ENCODE measurements around the gene CRACR2B.

The CRACR2B gene

GRCh38 chr11:802018-802617 lies 25.6 kb upstream of the CRACR2B start:
- peaks cover 6% of the 10 kb centered on the region for H3K4me1 Mint-ChIP-seq
- no peak overlapping the region for H3K27ac Mint-ChIP-seq
- TF ChIP-seq CTCF (IDR thresholded peaks at IDR 0.05), result no peak
- no peaks in the 10 kb centered on the region for H3K27me3 Mint-ChIP-seq (ENCODE audit: low read depth, poor library complexity)
- H3K9me3 Mint-ChIP-seq, result no peaks in the 10 kb centered on the region
- DNase-seq, result no peak
- no peaks in the 10 kb centered on the region for H3K36me3 Mint-ChIP-seq (ENCODE audit: low read depth)
- H3K4me3 Mint-ChIP-seq, result no peak overlapping the region

GRCh38 chr11:802693-803466 lies 24.8 kb upstream of the CRACR2B start:
- TF ChIP-seq CTCF (IDR thresholded peaks at IDR 0.05), result no peak
- no peaks in the 10 kb centered on the region for H3K27me3 Mint-ChIP-seq (ENCODE audit: low read depth, poor library complexity)
- DNase-seq, result no peak
- H3K36me3 Mint-ChIP-seq (ENCODE audit: low read depth), result no peaks in the 10 kb centered on the region
- no peaks in the 10 kb centered on the region for H3K9me3 Mint-ChIP-seq
- peak overlapping the region; percentile 58 for H3K4me3 Mint-ChIP-seq
- no peak overlapping the region for H3K27ac Mint-ChIP-seq
- peaks cover 8% of the 10 kb centered on the region for H3K4me1 Mint-ChIP-seq

- TF ChIP-seq CTCF (IDR thresholded peaks at IDR 0.05), result no peak
- DNase-seq, result no peak
- no peaks in the 10 kb centered on the region for H3K9me3 Mint-ChIP-seq
- H3K36me3 Mint-ChIP-seq (ENCODE audit: low read depth), result no peaks in the 10 kb centered on the region
- peak overlapping the region; percentile 78 for H3K4me3 Mint-ChIP-seq
- peaks cover 12% of the 10 kb centered on the region for H3K4me1 Mint-ChIP-seq
- no peak overlapping the region for H3K27ac Mint-ChIP-seq
- no peaks in the 10 kb centered on the region for H3K27me3 Mint-ChIP-seq (ENCODE audit: low read depth, poor library complexity)
Observed at GRCh38 chr11:803467-803742, 24.3 kb upstream of the CRACR2B start.

GRCh38 chr11:803770-804598 lies 23.7 kb upstream of the CRACR2B start:
- Mint-ChIP-seq H3K27me3 (ENCODE audit: low read depth, poor library complexity) (no peaks in the 10 kb centered on the region), H3K4me3 (peak overlapping the region; percentile 78), H3K4me1 (peaks cover 18% of the 10 kb centered on the region), H3K9me3 (no peaks in the 10 kb centered on the region), H3K36me3 (ENCODE audit: low read depth) (no peaks in the 10 kb centered on the region), H3K27ac (no peak overlapping the region)
- TF ChIP-seq CTCF (IDR thresholded peaks at IDR 0.05), result no peak
- DNase-seq, result peak; percentile 45

GRCh38 chr11:804599-804964 lies 23.1 kb upstream of the CRACR2B start:
- DNase-seq, result no peak
- no peaks in the 10 kb centered on the region for H3K27me3 Mint-ChIP-seq (ENCODE audit: low read depth, poor library complexity)
- no peaks in the 10 kb centered on the region for H3K9me3 Mint-ChIP-seq
- peak overlapping the region; percentile 78 for H3K4me3 Mint-ChIP-seq
- H3K27ac Mint-ChIP-seq, result no peak overlapping the region
- peaks cover 19% of the 10 kb centered on the region for H3K4me1 Mint-ChIP-seq
- no peaks in the 10 kb centered on the region for H3K36me3 Mint-ChIP-seq (ENCODE audit: low read depth)
- no peak for TF ChIP-seq CTCF (IDR thresholded peaks at IDR 0.05)
